ENCODE measurements around the gene EEF1AKMT3.
"Not testable (repeated sequence)": the region's sequence is repeated elsewhere in the genome, so short reads cannot be mapped to it uniquely, and the experiment has no call there.

EEF1AKMT3 gene

GRCh38 chr12:57766464-57767304 lies 5.7 kb upstream of the EEF1AKMT3 start, which contains the start of gene CYP27B1:
TSS of gene CYP27B1 (minus strand) at chr12:57767078. CDS start at chr12:57767041, 37 bp downstream.
- no peak for DNase-seq

GRCh38 chr12:57767305-57767698 lies 5.1 kb upstream of the EEF1AKMT3 start:
- DNase-seq: no peak

- DNase-seq: no peak
These were observed 4.5 kb upstream of the EEF1AKMT3 start for GRCh38 chr12:57767876-57768275.

GRCh38 chr12:57769594-57769993 lies 2.8 kb upstream of the EEF1AKMT3 start:
- DNase-seq: no peak

- DNase-seq: no peak
These were observed 1.7 kb upstream of the EEF1AKMT3 start for GRCh38 chr12:57770734-57771133.

GRCh38 chr12:57771236-57771872 lies 1.1 kb upstream of the EEF1AKMT3 start:
- DNase-seq: peak; percentile 80 to 83

GRCh38 chr12:57771873-57772428 lies 463 bp upstream of the EEF1AKMT3 start, which contains the start of gene METTL1:
TSS of gene METTL1 (minus strand) at chr12:57772105. CDS start at chr12:57772083, 22 bp downstream.
- peak; percentile 89 to 92 for DNase-seq

GRCh38 chr12:57774634-57775033 lies 2.2 kb downstream of the EEF1AKMT3 start:
- DNase-seq: not testable (repeated sequence)

GRCh38 chr12:57775044-57775443 lies 2.6 kb downstream of the EEF1AKMT3 start:
- DNase-seq: no peak

- no peak for DNase-seq
These were observed 3.3 kb downstream of the EEF1AKMT3 start for GRCh38 chr12:57775563-57776246.

GRCh38 chr12:57776247-57776587 lies 3.8 kb downstream of the EEF1AKMT3 start:
- no peak for DNase-seq

- DNase-seq: no peak
These were observed 5.0 kb downstream of the EEF1AKMT3 start for GRCh38 chr12:57777367-57777766.

GRCh38 chr12:57777911-57778310 lies 5.5 kb downstream of the EEF1AKMT3 start:
- DNase-seq: no peak

- DNase-seq: no peak
These were observed 7.3 kb downstream of the EEF1AKMT3 start for GRCh38 chr12:57779736-57780135.

GRCh38 chr12:57780284-57780897 lies 8.0 kb downstream of the EEF1AKMT3 start:
- no peak for DNase-seq

- peak in 1 of 2 donors; percentile 31 for DNase-seq
These were observed 8.8 kb downstream of the EEF1AKMT3 start for GRCh38 chr12:57781244-57781643.

- DNase-seq: no peak
These were observed 9.4 kb downstream of the EEF1AKMT3 start for GRCh38 chr12:57781801-57782200.

- DNase-seq: no peak
These were observed 9.8 kb downstream of the EEF1AKMT3 start for GRCh38 chr12:57782243-57782607.

GRCh38 chr12:57782608-57783465 lies 10.4 kb downstream of the EEF1AKMT3 start, which contains the start of gene TSFM:
TSS of gene TSFM (plus strand) at chr12:57782787. CDS start at chr12:57782802, 15 bp downstream.
- peak; percentile 93 to 97 for DNase-seq

GRCh38 chr12:57783466-57783801 lies 11.0 kb downstream of the EEF1AKMT3 start:
- DNase-seq: no peak

- DNase-seq: no peak
These were observed 11.4 kb downstream of the EEF1AKMT3 start for GRCh38 chr12:57783861-57784260.

GRCh38 chr12:57793920-57794319 lies 21.5 kb downstream of the EEF1AKMT3 start:
- DNase-seq: no peak
